ENCODE data around the gene PRPF38A.
A peak's percentile ranks its signal among the peaks of the same experiment; 100 is the strongest.
"Not testable (repeated sequence)": the region's sequence is repeated elsewhere in the genome, so short reads cannot be mapped to it uniquely, and the experiment has no call there.

PRPF38A gene

GRCh38 chr1:52367272-52367671 lies 37.1 kb upstream of the PRPF38A start:
- no peak overlapping the region for H3K4me3 ChIP-seq (ENCODE audit: low read depth, low read length)
- no peak for TF ChIP-seq CTCF (IDR thresholded peaks at IDR 0.05; ENCODE audit: low read depth, low read length, missing control alignments)
- no peak for DNase-seq (ENCODE audit: low read depth)
- in situ Hi-C loops (cut with HindIII; ENCODE audit: low sequenced_read_pairs) = no loop called here

- in situ Hi-C loops (cut with HindIII; ENCODE audit: low sequenced_read_pairs) = no loop called here
- no peak for DNase-seq (ENCODE audit: low read depth)
- peak overlapping the region; percentile 45 for H3K4me3 ChIP-seq (ENCODE audit: low read depth, low read length)
- peak; percentile 32 for TF ChIP-seq CTCF (IDR thresholded peaks at IDR 0.05; ENCODE audit: low read depth, low read length, missing control alignments)
Measured at GRCh38 chr1:52368383-52369172, 35.8 kb upstream of the PRPF38A start.

GRCh38 chr1:52369851-52370250 lies 34.6 kb upstream of the PRPF38A start:
- in situ Hi-C loops (cut with HindIII; ENCODE audit: low sequenced_read_pairs); H3K4me3 ChIP-seq (ENCODE audit: low read depth, low read length); DNase-seq (ENCODE audit: low read depth): not testable (repeated sequence)

- DNase-seq (ENCODE audit: low read depth) = no peak
- no peak for TF ChIP-seq CTCF (IDR thresholded peaks at IDR 0.05; ENCODE audit: low read depth, low read length, missing control alignments)
- H3K4me3 ChIP-seq (ENCODE audit: low read depth, low read length) = no peak overlapping the region
- in situ Hi-C loops (cut with HindIII; ENCODE audit: low sequenced_read_pairs) = no loop called here
Measured at GRCh38 chr1:52385376-52385775, 19.0 kb upstream of the PRPF38A start.

- H3K4me3 ChIP-seq (ENCODE audit: low read depth, low read length) = no peak overlapping the region
- no peak for TF ChIP-seq CTCF (IDR thresholded peaks at IDR 0.05; ENCODE audit: low read depth, low read length, missing control alignments)
- in situ Hi-C loops (cut with HindIII; ENCODE audit: low sequenced_read_pairs) = no loop called here
- DNase-seq (ENCODE audit: low read depth) = no peak
Measured at GRCh38 chr1:52386458-52386857, 17.9 kb upstream of the PRPF38A start.

- DNase-seq (ENCODE audit: low read depth) = no peak
- in situ Hi-C loops (cut with HindIII; ENCODE audit: low sequenced_read_pairs) = no loop called here
- no peak for TF ChIP-seq CTCF (IDR thresholded peaks at IDR 0.05; ENCODE audit: low read depth, low read length, missing control alignments)
- no peak overlapping the region for H3K4me3 ChIP-seq (ENCODE audit: low read depth, low read length)
Measured at GRCh38 chr1:52393174-52393573, 11.2 kb upstream of the PRPF38A start.

- no peak for DNase-seq (ENCODE audit: low read depth)
- H3K4me3 ChIP-seq (ENCODE audit: low read depth, low read length) = no peak overlapping the region
- in situ Hi-C loops (cut with HindIII; ENCODE audit: low sequenced_read_pairs) = no loop called here
- no peak for TF ChIP-seq CTCF (IDR thresholded peaks at IDR 0.05; ENCODE audit: low read depth, low read length, missing control alignments)
Measured at GRCh38 chr1:52399629-52400028, 4.8 kb upstream of the PRPF38A start.

Measured in astrocyte of the cerebellum (primary cell).